Anterior cingulate cortex (tissue), 58 donors: Measurements from ENCODE around the gene ZIC3.
"Not testable (repeated sequence)": the region's sequence is repeated elsewhere in the genome, so short reads cannot be mapped to it uniquely, and the experiment has no call there.

ENCODE experiments used
- DNase-seq, 58 donors: peaks; one replicate each; lab custom pipeline; 2025; lab: John Stamatoyannopoulos, UW

ZIC3 gene

DNA sequence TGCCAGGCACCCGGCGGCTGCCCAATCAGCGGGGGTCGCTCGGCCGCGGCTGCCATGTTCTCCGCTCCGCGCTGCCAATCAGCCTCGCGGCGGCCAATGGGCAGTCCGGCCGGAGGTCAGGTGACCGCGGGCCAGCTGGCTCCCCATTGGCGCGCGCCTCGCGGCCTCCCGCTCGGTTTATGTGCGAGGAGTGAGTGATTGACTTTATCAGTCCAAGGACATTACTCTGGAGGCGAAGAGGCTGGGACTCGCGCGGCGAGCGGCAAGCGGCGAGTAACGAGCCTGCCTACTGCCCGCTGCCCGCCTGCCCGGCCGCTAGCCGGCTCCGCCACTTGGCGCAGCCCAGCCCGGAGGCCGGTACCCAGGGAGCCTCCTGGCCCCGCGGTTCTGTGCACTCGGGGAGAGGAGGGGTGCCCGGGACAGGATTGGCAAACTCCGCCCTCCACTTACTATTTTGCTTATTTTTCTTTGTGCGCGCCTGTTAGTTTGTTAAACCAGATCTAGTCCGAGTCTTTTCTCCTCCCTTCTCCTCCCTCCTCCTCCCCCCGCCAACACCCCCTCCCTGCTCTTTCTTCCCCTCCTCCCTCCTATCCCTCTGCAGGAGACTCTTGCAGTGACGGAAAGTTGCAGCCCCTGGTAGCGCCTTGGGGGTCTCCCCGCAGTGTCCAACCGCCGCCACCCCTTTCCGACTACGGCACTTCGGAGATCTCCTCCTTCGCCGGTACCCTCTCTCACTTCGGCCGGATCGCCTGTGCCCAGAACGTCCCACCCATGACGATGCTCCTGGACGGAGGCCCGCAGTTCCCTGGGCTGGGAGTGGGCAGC, at the start of gene ZIC3:
Gene ZIC3 (plus strand): TSS at position 207 of the 825 bp plus-strand sequence. CDS start 565 bp downstream, at position 772.
- DNase-seq: peak in 54 of 58 donors; percentile 3 to 75 (median 44)

DNA sequence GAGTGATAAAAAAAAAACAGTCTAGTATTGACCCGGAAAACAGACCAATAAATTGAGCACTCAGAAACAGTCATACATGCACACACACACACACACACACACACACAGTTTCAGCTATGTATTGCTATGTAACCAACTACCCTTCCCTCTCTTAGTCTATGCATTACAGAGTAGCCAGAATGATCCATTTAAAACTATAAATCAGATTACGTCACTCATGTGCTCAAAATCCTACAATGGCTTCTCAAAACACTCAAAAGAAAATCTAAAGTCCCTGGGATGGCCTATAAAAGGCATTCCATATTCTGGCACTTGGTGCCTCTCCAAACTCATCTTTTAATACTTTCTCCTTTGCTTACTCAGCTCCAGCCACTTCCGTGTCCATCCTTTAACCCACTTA, 46.5 kb upstream of the ZIC3 start:
- no peak for DNase-seq

DNA sequence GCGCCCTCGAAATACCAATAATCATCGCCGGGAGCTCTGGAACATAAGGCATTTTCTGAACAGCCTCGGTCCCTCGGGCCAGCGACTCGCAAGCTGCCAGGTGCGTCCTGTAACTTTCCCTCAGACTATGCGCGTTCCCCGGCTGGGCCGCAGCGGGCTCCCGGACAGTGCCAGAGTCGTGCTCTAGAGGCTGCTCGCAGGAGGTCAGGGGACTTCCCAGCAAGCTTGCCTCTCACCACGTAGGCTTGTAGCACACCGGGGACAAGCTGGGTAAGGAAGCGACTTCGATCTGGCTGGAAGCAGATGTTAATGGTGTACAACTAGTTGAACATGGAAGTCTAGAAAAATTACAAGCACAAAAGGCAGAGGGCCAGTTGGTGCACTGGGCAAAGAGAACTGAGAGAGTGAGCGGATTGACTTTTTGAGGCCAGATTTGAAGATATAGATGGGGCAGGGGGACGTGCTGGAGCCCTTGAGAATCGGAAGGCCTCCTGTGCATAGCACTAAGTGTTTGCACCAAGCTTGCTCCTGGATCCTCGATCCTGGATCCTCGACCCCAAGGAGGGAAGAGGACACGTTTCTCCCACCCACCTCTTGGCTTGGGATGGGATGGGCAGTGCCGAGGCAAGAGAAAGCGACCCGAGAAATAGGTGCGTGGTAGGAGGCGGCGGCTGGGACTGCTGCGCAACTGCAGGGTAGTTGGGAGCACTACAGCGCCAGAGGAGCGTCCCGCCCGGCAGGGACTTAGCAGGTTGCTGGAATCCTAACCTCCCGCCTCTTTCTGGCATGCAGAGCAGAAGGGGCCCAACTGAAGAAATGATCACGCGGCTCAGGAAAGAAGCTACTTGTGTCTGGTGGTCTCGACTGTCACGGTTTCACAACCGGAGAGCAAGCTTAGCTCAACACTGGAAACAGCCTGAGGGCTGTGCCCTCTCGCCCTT, 19.9 kb upstream of the ZIC3 start:
- no peak for DNase-seq

DNA sequence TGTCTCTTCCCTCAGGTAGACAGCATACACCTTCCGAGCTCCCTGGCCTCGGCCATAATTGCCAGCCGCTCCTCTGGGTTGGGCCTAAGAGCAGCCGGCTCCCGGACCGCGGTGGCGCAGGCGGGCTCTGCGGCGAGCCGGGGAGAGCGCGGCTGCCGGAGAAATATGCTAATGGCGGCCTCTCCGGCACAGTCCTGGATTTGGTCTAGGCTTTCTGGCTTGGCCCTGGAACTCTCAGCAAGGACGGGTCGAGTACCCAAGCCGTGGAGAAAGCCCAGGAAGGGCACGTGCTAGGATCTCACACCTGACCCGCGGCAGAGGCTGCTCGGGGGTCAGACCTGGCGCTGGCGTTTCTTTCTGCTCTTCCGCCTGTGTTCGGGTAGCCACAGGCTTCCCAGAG, 18.6 kb upstream of the ZIC3 start:
- no peak for DNase-seq

DNA sequence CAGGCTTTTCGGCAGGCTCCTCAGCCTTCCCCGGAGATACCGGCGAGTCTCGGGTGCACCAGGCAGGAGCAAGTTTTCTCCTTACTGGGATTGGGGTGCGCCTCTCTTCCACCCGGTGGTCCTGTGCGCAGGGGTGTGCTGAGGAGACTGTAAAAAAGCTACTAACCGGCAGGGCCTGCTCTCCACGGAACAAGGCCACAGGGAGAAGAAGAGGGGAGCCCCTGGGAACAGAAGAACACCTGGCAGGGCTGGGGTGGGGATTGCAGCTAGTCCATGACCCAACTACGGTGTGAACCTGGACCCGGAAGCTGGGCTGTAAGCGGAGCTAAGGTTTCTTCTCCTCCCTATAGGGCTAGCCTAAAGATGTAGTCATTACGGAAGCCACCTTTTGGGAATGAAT, 17.7 kb upstream of the ZIC3 start:
- no peak for DNase-seq

DNA sequence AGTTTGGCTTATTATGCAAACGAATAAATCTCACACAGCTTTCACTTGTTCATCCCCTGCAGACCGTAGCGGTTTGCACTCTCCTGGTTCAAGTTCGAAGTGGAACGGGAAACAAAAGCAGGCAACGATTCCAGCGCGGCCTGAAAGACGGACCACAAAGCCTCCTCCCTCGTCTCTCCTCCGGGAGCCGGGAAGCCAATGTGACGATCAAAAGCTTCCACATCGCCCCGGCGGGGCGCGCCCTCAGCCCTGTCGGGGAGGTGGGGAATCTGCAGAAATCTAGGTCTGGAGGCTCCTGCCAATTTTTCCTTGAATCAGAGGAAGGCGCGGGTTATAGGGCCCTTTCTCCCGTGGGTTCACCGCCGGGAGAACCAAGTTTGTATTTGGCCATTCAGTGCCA, 16.9 kb upstream of the ZIC3 start:
- no peak for DNase-seq

DNA sequence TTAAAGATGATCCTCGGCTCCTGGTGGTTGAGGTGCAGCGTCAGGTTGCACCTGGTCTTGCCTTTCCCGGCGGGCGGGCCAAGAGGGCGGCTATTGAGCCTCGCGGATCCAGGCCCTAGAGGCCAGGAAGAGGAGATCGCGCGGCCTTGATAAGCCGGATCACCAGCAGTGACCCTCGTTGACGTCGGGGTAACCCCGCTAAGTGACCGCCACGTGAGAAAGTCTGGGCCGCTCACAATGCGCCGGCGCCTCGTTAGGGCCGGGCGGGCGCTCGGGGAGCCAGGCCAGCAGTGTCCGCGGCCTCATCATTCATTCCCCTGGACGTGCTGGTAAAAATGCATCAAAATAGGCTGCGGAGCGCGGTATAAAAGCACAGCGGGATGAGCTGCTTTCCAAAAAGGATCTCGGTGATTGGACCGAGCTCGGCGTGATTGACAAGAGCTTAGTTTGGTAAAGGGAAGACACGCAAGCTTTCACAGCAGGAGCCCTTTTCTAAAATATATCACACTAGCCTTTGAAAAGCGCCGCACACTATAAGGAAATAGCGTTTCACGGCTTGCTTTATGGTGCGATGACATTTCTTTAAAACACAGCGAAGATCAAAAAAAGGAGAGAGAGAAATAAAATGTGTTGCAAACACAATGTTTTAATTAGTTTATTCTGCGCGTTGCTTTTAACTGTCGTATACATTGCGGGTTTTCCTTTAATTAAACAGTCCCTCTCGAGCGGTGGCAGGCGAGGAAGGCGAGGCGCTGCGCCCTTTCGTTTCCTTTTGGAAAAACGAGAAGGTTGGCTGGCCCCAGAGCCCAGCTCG, 15.9 kb upstream of the ZIC3 start:
- no peak for DNase-seq

DNA sequence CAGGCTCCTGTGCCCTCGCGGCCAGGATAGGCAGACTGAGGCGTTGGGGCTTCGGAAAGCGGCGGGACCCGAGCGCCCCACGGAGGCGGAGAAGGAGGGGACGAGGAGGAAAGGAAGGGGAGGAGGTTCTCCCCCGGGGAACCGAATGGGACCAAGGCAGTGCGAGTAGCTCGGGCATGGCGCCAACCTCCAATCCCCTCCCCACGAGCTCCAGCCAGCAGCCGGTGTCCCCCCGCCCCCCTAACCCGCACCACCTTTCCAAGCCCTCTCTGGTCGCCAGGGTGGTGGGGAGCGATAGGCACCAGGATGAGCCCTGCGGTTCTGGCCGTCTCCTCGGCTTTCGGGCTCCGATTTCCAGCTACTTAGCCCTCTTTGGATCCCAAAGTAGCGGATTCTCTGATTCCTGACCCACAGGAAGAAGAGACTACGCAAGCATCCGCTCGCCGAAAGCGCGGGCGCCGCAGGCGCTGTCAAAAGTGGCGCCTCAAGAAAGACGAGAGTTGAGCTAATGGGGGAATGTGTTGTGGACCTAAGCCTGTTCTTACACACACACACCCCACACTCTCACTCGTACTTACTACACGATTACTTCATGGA, 15.2 kb upstream of the ZIC3 start:
- DNase-seq: no peak

DNA sequence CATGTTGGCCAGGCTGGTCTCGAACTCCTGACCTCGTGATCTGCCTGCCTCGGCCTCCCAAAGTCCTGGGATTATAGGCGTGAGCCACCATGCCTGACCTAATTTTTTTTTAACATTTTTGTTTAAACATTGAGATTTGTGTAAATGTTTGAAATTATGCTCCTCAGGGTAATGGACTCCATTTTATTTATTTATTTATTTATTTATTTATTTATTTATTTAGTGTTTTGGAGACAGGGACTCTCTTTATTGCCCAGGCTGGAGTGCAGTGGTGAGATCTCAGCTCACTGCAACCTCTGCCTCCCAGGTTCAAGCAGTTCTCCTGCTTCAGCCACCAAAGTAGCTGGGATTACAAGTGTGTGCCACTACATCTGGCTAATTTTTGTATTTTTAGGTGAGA, 13.8 kb upstream of the ZIC3 start:
- not testable (repeated sequence) for DNase-seq

DNA sequence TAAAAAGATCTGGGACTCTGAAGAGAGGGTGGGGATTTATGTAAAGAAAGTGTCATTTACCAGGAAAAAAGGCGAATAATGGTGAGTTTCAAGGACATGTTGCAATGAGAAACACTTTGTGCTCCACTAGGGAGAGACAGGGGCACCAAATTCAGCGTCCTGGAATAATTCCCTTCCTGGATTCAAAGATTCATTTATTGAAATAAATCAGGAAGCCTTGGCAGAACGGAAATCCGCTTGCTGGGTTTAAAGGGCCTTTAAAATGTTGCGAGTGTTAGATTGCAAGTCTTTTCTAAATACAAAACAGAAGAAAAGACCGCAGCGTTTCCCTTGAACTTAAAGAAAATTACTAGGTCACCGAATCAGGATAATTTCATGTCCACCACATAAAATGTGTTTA, 3.8 kb upstream of the ZIC3 start:
- no peak for DNase-seq

DNA sequence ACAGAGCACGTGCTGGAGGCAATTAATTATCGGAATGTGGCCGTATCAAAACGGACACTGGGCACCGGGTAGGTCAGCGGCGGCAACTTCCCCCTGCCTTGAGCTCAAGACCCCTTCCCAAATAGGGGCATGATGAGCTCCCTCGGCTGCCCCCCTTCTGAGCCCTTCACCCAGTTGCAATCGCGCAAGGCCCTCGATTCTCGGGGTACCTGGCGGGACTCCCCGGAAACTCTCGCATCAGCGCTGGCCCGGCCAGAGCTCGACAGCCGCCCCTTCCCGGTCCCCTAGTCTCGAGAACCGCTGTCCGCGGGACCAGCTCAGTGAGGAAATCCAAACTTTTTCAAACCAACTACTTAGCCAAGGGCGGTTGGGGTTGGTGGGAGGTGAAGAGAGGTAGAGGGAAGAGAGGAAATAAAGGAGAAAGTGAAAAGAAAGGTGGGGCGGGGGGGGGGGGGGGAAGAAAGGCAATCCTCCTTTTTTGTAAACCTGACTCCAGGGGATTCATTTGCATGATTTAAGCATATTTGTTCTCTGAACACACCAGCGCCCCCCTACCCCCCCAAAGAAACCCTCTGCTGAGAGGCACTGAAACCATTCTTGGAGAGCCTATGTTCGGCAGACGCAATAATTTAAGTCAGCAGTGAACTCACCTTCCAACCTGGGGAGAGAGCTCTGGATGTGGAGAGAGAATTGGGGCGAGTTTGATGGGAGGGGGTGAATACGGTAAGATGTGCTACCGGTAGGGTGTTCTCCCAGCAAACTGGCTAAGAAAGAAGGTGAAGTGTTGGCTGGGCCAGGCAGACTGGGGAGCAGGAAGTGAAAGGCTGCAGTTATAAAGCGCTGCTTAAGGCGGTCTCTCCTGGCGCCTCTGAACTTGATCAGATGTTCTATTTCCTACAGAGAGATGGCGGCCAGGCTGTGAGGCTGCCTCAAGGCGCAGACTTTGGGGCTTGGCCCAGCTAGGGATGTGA, 2.0 kb upstream of the ZIC3 start:
- no peak for DNase-seq

DNA sequence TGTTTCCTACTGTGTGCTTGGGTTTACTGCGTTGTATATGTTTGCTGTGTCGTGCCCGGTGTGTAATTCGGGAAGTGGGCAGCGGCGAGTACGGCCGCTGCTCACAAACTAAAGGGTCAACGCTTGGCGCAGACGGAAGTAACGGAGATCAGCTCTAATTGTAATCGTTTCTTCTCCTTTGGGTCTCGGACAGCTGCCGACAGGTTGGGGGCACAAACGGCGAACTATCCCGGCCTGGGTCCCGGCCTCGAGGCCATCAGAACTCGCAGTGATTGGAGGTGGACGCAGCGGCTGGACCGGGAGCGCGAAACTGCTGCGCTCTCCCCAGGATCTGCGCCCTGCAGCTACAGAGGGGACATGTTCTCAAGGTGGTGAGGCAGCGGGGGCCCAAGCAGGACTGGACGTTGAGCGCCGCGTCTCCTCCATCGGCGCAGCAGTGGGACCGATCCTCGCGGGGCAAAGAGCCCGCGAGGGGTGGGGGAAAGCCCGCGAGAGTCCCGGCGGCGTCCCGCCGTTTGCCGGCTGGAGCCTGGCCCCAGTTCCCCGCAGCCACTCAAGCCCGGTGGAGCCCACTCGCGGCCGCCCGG, 516 bp upstream of the ZIC3 start:
- no peak for DNase-seq

DNA sequence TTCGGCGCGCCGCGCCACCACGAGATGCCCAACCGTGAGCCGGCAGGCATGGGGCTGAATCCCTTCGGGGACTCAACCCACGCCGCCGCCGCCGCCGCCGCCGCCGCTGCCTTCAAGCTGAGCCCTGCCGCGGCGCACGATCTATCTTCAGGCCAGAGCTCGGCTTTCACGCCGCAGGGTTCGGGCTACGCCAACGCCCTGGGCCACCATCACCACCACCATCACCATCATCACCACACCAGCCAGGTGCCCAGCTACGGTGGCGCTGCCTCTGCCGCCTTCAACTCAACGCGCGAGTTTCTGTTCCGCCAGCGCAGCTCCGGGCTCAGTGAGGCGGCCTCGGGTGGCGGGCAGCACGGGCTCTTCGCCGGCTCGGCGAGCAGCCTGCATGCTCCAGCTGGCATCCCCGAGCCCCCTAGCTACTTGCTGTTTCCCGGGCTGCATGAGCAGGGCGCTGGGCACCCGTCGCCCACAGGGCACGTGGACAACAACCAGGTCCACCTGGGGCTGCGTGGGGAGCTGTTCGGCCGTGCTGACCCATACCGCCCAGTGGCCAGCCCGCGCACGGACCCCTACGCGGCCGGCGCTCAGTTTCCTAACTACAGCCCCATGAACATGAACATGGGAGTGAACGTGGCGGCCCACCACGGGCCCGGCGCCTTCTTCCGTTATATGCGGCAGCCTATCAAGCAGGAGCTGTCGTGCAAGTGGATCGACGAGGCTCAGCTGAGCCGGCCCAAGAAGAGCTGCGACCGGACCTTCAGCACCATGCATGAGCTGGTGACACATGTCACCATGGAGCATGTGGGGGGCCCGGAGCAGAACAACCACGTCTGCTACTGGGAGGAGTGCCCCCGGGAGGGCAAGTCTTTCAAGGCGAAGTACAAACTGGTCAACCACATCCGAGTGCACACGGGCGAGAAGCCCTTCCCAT, 1.1 kb downstream of the ZIC3 start:
- no peak for DNase-seq

DNA sequence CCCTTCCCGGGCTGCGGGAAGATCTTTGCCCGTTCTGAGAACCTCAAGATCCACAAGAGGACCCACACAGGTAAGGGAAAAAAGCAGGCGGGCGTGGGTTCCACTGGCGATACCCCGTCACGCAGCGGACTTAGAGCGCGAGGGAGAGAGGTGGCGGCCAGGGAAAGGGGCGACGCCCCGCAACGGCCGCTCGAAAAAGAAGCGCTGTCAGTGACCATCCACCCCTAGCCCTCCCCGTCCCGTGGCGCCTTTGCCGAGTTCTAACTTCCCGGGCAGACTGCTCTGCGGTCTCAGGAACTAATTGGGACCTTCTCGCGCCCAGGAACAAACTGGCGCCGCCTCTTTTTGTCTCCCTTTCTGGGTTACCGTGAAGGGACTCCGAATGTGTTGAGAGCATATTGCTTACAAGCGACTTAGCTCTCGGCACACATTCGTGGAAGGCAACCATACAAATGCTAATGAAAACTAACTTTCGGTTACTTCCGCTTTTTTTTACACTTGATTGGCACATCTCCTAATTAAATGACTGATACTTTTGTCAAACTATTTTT, 1.8 kb downstream of the ZIC3 start:
- no peak for DNase-seq

DNA sequence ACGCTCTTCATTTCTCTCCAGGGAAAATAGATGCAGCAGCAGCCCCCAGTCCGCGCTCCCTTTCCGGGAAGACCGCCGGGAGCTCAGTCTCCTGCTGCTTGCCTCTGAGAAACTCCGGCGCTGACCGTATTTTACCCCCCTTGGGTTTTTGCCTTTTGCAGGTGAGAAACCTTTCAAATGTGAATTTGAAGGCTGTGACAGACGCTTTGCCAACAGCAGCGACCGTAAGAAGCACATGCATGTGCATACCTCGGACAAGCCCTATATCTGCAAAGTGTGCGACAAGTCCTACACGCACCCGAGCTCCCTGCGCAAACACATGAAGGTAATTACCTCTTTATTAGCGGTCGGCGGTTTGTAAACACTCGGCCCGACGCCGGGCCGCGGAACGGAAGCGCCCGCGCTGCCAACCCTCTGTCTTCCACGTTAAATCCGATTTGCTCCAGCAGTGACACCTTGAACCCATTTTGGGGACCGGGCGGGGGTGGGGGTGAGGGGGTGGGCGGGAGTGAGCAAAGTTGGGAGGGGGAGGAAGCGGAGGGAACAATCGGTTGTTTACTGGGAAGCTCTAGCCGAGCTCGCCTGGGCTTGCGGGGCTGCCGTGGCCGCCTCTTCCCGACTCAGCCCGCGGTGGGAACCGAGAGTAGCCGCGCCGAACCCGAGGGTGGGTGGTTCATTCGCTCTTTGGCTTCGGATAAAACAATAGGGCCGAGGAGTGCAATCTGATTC, 3.0 kb downstream of the ZIC3 start:
- DNase-seq: no peak

DNA sequence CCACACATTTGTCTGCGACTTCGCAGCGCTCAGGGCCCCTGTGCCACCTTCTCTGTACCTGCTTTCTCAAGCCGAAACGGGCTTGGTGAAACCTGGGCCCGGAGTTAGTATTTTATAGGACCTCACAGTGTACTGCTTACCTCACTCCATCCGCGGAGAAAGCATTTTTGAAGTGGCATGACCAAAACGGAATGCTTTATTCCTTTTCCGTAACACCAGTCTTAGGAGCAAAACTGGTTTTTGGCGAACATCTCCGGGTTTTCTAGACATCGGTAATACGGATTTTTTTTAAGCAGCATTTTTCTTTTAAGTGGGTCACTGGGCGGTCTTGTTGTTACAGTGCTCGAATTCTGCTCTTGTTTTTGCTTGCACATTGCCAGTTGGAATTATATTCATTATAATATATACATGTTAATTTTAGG, 3.6 kb downstream of the ZIC3 start:
- DNase-seq: no peak
